ENCODE measurements around the gene KLKB1. TPM values are rescaled to one million over a fixed set of nuclear protein-coding genes. Genes with fewer than 3 reads are reported as not detected.
"Not testable (repeated sequence)": the region's sequence is repeated elsewhere in the genome, so short reads cannot be mapped to it uniquely, and the experiment has no call there.

The KLKB1 gene
- total RNA-seq, 1 experiment from 2014 or later: not detected

DNA sequence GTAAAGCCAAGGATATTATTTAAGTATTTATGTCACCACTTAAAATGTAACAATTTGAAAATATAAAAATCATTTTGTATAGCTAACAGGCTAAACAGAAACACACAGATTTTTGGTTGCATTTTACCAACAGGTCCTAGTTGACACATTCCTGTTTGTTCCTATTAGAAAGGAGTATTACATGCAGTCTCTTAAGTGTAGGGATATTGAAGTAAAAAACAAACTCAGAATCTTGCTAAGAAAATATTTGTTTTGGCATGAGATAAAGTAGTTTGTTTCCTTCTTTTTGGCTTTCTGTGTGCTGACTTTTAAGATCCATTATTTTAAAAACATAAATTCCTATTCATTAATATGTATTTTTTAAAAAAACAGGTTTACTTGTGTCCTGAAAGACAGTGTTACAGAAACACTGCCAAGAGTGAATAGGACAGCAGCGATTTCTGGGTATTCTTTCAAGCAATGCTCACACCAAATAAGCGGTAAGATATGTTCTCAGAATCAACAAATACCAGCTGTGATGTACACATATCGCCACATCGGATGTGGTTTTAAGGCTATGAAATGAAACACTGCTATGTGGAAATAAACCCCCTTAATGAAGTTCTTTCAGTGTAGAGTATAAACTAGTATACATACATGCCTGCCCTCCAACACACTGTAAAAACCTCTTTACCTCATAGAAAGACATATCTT lies 45.5 kb downstream of the KLKB1 start:
- intact Hi-C loops (cut with micrococcal nuclease; ENCODE audit: unreplicated experiment): no loop called here
- H3K4me3 Mint-ChIP-seq (ENCODE audit: unreplicated experiment): no peak overlapping the region
- H3K9me3 Mint-ChIP-seq (ENCODE audit: unreplicated experiment): no peaks in the 10 kb centered on the region
- Histone ChIP-seq H3K9me3 (no peaks in the 10 kb centered on the region), H3K36me3 (ENCODE audit: control insufficient read depth, insufficient read depth, low read length) (no peaks in the 10 kb centered on the region), H3K4me1 (no peaks in the 10 kb centered on the region), H3K27me3 (replicated peaks; ENCODE audit: control insufficient read depth, insufficient read depth, low read length) (no peaks in the 10 kb centered on the region), H3K4me3 (ENCODE audit: low read depth, low read length) (no peak overlapping the region)
- H3K27ac Mint-ChIP-seq (ENCODE audit: unreplicated experiment): no peak overlapping the region
- ChIA-PET CTCF (no interaction called here), POLR2A (no interaction called here)
- no peak for DNase-seq
- peaks cover 16% of the 10 kb centered on the region for H3K27me3 Mint-ChIP-seq (ENCODE audit: insufficient read depth, unreplicated experiment)
- TF ChIP-seq, protein P1, sequence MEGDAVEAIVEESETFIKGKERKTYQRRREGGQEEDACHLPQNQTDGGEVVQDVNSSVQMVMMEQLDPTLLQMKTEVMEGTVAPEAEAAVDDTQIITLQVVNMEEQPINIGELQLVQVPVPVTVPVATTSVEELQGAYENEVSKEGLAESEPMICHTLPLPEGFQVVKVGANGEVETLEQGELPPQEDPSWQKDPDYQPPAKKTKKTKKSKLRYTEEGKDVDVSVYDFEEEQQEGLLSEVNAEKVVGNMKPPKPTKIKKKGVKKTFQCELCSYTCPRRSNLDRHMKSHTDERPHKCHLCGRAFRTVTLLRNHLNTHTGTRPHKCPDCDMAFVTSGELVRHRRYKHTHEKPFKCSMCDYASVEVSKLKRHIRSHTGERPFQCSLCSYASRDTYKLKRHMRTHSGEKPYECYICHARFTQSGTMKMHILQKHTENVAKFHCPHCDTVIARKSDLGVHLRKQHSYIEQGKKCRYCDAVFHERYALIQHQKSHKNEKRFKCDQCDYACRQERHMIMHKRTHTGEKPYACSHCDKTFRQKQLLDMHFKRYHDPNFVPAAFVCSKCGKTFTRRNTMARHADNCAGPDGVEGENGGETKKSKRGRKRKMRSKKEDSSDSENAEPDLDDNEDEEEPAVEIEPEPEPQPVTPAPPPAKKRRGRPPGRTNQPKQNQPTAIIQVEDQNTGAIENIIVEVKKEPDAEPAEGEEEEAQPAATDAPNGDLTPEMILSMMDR (IDR thresholded peaks at IDR 0.05; ENCODE audit: insufficient read depth in 1 of 2, low read depth in 1 of 2, low read length in 1 of 2, severe bottlenecking in 1 of 2, unreplicated experiment in 1 of 2): no peak
- no peaks in the 10 kb centered on the region for H3K36me3 Mint-ChIP-seq (ENCODE audit: insufficient read depth, unreplicated experiment)
- BruUV-seq (replicated peaks): no TSS peak
- no peaks in the 10 kb centered on the region for H3K4me1 Mint-ChIP-seq (ENCODE audit: low read depth, unreplicated experiment)

DNA sequence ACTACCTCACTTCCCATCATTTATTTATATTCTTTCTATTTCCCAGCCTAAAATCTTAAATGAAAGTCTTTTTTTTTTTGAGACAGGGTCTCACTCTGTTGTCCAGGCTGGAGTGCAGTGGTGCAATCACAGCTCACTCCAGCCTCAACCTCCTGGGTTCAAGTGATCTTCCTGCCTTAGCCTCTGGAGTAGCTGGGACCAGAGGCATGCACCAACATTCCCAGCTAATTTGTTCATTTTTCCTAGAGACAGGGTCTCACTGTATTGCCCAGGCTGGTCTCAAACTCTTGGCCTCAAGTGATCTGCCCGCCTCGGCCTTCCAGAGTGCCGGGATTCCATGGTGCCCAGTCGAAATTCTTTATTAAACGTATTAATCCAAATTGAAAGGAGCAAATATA lies 46.1 kb downstream of the KLKB1 start:
- CTCF ChIA-PET; H3K27ac Mint-ChIP-seq (ENCODE audit: unreplicated experiment); POLR2A ChIA-PET; H3K4me1 ChIP-seq; H3K4me3 Mint-ChIP-seq (ENCODE audit: unreplicated experiment); H3K4me1 Mint-ChIP-seq (ENCODE audit: low read depth, unreplicated experiment); H3K36me3 ChIP-seq (ENCODE audit: control insufficient read depth, insufficient read depth, low read length); H3K4me3 ChIP-seq (ENCODE audit: low read depth, low read length); BruUV-seq (replicated peaks); DNase-seq; H3K27me3 ChIP-seq (replicated peaks; ENCODE audit: control insufficient read depth, insufficient read depth, low read length); intact Hi-C loops (cut with micrococcal nuclease; ENCODE audit: unreplicated experiment); H3K9me3 Mint-ChIP-seq (ENCODE audit: unreplicated experiment); H3K9me3 ChIP-seq; H3K36me3 Mint-ChIP-seq (ENCODE audit: insufficient read depth, unreplicated experiment): not testable (repeated sequence)
- peaks cover 19% of the 10 kb centered on the region for H3K27me3 Mint-ChIP-seq (ENCODE audit: insufficient read depth, unreplicated experiment)

DNA sequence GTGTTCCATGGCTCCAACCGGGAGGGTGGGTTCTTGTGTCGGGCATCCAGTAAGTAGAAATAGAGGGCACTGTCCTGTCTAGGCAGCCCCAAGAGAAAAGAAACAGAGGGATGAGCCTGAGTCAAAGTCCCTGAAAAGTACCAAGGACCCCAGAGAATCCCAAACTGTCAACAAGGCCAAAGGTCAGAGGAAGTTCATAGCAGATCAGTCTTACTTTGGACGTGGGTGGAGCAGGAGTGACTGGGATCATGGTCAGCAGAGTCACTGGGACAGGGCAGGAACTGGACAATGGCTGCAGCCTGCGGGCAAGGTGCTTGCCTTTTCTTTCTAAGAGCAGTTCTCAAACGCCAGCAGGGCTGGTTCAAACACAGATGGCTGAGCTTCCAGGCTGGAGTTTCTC lies 56.0 kb downstream of the KLKB1 start:
- H3K9me3 ChIP-seq: no peaks in the 10 kb centered on the region
- no peak overlapping the region for H3K4me3 Mint-ChIP-seq (ENCODE audit: unreplicated experiment)
- no peaks in the 10 kb centered on the region for H3K27me3 ChIP-seq (replicated peaks; ENCODE audit: control insufficient read depth, insufficient read depth, low read length)
- no peaks in the 10 kb centered on the region for H3K4me1 ChIP-seq
- DNase-seq: no peak
- H3K27me3 Mint-ChIP-seq (ENCODE audit: insufficient read depth, unreplicated experiment): peaks cover 16% of the 10 kb centered on the region
- intact Hi-C loops (cut with micrococcal nuclease; ENCODE audit: unreplicated experiment): no loop called here
- no TSS peak for BruUV-seq (replicated peaks)
- no peaks in the 10 kb centered on the region for H3K36me3 ChIP-seq (ENCODE audit: control insufficient read depth, insufficient read depth, low read length)
- CTCF ChIA-PET: no interaction called here
- TF ChIP-seq, protein P1 (IDR thresholded peaks at IDR 0.05; ENCODE audit: insufficient read depth in 1 of 2, low read depth in 1 of 2, low read length in 1 of 2, severe bottlenecking in 1 of 2, unreplicated experiment in 1 of 2): no peak
- no peaks in the 10 kb centered on the region for H3K4me1 Mint-ChIP-seq (ENCODE audit: low read depth, unreplicated experiment)
- no peaks in the 10 kb centered on the region for H3K9me3 Mint-ChIP-seq (ENCODE audit: unreplicated experiment)
- H3K4me3 ChIP-seq (ENCODE audit: low read depth, low read length): no peak overlapping the region
- POLR2A ChIA-PET: no interaction called here
- H3K27ac Mint-ChIP-seq (ENCODE audit: unreplicated experiment): no peak overlapping the region
- H3K36me3 Mint-ChIP-seq (ENCODE audit: insufficient read depth, unreplicated experiment): no peaks in the 10 kb centered on the region

DNA sequence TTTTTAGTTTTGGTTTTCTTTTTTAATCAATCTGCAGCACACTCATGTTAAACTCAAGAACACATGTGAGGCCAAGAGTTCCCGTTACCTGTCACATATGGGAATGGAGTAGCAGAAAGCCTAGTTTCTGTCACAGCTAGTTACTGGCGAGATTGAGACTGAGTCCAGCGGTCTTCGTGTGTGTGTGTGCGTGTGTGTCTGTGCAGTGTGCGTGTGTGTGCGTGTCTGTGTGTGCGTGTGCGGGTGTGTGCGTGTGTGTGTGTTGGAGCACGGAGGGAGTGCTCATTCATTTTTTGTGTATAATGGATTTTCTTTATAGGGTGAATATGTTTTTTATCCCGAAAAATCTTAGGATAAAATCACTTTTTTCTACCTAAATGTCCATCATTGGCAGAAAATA lies 57.8 kb downstream of the KLKB1 start:
- CTCF ChIA-PET: no interaction called here
- no peak overlapping the region for H3K4me3 Mint-ChIP-seq (ENCODE audit: unreplicated experiment)
- intact Hi-C loops (cut with micrococcal nuclease; ENCODE audit: unreplicated experiment): no loop called here
- peaks cover 18% of the 10 kb centered on the region for H3K27me3 Mint-ChIP-seq (ENCODE audit: insufficient read depth, unreplicated experiment)
- H3K27ac Mint-ChIP-seq (ENCODE audit: unreplicated experiment): no peak overlapping the region
- no peaks in the 10 kb centered on the region for H3K36me3 Mint-ChIP-seq (ENCODE audit: insufficient read depth, unreplicated experiment)
- TF ChIP-seq, protein P1 (IDR thresholded peaks at IDR 0.05; ENCODE audit: insufficient read depth in 1 of 2, low read depth in 1 of 2, low read length in 1 of 2, severe bottlenecking in 1 of 2, unreplicated experiment in 1 of 2): no peak
- no peaks in the 10 kb centered on the region for H3K4me1 Mint-ChIP-seq (ENCODE audit: low read depth, unreplicated experiment)
- POLR2A ChIA-PET: no interaction called here
- no peaks in the 10 kb centered on the region for H3K4me1 ChIP-seq
- no peaks in the 10 kb centered on the region for H3K9me3 Mint-ChIP-seq (ENCODE audit: unreplicated experiment)
- H3K9me3 ChIP-seq: no peaks in the 10 kb centered on the region
- DNase-seq: no peak
- BruUV-seq (replicated peaks): no TSS peak
- no peaks in the 10 kb centered on the region for H3K27me3 ChIP-seq (replicated peaks; ENCODE audit: control insufficient read depth, insufficient read depth, low read length)
- no peaks in the 10 kb centered on the region for H3K36me3 ChIP-seq (ENCODE audit: control insufficient read depth, insufficient read depth, low read length)
- no peak overlapping the region for H3K4me3 ChIP-seq (ENCODE audit: low read depth, low read length)

Measured in Caco-2 (cell line).